ENCODE results near the gene ADAMTS19.

Gene ADAMTS19

DNA sequence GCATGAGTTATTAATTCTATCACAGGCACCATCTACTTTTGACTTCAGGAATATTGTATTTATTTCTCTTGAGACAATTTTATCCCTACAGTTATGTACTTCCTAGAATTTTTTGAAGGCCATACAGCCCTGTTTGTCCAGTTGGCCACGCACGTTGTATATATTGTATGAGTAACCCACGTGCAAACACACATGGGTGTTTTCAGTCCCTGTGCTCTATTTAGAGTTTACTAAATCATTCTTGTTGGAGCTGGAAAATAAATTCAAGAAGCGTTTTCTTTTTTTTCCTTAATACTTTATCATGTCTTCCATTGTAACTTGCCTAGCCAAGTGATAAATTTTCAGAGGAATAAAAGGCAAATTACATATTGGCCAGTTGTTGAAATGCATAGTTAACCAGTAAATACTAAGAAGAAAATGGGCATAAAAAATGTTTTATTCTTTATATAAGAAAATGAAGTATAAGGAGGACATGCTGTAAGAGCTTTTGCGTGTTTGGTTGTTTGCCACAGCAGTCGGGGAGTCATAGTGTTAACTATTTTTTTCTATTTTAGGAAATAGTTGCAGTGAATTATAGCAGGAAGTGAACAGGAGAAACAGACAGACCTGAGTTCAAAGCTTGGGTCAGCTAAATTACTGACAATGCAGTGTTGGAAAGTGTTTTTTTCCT, 201.4 kb downstream of the ADAMTS19 start:
- Mint-ChIP-seq H3K4me3 (no peak overlapping the region), H3K27ac (no peak overlapping the region), H3K4me1 (no peaks in the 10 kb centered on the region), H3K9me3 (no peaks in the 10 kb centered on the region), H3K27me3 (no peaks in the 10 kb centered on the region), H3K36me3 (no peaks in the 10 kb centered on the region)
- ATAC-seq = no peak

DNA sequence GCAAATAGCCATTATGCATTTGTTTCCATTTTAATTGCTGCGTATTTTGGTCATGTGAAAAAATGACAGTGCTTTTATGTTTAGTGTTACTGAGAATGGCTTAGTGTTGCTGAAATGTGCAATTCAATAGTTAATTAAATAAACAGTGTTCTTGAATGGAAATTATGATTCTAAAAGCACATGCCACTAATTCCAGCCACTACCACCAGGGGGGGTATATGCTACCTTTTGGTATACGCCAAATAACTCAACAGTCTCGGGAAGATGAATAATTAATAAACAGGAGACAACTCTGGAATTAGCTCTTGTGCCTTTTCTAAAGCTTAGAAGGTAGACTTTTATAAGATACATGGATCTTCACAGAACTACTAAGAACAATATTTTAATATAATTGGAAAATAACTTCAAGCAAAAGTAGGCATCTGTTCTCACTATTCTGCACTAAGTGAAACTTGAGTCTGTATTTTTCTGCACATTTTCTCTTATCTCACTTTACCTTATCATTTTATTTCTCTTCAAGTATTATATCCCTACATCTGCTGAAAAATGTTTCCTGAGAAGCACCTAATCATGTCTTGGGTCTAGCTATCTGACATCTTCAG, 204.3 kb downstream of the ADAMTS19 start:
- no peak for ATAC-seq
- Mint-ChIP-seq H3K4me3 (no peak overlapping the region), H3K36me3 (no peaks in the 10 kb centered on the region), H3K27ac (no peak overlapping the region), H3K4me1 (no peaks in the 10 kb centered on the region), H3K27me3 (no peaks in the 10 kb centered on the region), H3K9me3 (peaks cover 7% of the 10 kb centered on the region)

DNA sequence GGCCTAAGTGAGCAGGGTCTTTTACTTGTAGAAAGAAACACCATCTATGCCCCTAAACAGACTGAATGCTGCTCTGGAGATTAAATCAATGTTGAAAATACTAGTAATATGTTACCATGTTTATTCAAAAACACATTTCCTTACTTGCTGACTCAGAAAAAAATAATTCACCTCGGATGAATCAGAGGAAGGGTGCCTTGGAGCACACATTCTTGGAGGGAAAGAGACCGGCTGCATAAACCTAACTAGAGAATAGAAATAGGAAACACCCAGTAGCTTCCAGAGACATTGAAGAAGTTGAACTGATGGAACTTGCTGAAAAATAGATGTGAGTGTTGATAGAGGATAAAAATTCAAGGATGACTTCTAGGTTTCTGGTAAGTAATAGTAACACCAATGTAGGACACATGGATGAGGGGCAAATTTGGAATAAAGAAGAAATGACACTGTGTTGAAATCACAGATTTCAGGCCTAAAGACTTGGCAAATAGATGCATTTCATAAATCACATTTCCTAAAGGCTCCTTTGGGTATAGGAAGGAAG, 210.9 kb downstream of the ADAMTS19 start:
- no peak overlapping the region for H3K4me3 Mint-ChIP-seq
- no peaks in the 10 kb centered on the region for H3K36me3 Mint-ChIP-seq
- no peaks in the 10 kb centered on the region for H3K27me3 Mint-ChIP-seq
- H3K9me3 Mint-ChIP-seq = peaks cover 8% of the 10 kb centered on the region
- no peaks in the 10 kb centered on the region for H3K4me1 Mint-ChIP-seq
- no peak for ATAC-seq
- no peak overlapping the region for H3K27ac Mint-ChIP-seq

- Mint-ChIP-seq H3K4me3 (no peak overlapping the region), H3K27ac (no peak overlapping the region), H3K36me3 (no peaks in the 10 kb centered on the region), H3K27me3 (no peaks in the 10 kb centered on the region), H3K4me1 (no peaks in the 10 kb centered on the region), H3K9me3 (peaks cover 8% of the 10 kb centered on the region)
- ATAC-seq = no peak
Observed at GRCh38 chr5:129672006-129672405, 211.9 kb downstream of the ADAMTS19 start.

DNA sequence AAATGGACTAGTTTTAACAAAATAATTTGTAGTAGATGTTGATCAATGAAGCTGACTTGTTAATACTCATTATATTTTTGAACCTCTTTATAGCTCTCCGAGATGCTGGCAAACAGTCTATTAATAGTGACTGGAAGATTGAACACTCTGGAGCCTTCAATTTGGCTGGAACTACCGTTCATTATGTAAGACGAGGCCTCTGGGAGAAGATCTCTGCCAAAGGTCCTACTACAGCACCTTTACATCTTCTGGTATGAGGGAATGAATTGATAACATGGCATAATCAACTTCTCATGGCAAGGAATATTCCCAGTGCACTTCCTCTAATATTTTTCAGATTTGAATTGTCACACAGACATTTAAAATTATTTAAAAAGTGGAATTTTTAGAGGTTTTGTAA, 219.6 kb downstream of the ADAMTS19 start:
- H3K9me3 Mint-ChIP-seq = no peaks in the 10 kb centered on the region
- no peaks in the 10 kb centered on the region for H3K36me3 Mint-ChIP-seq
- no peaks in the 10 kb centered on the region for H3K4me1 Mint-ChIP-seq
- H3K4me3 Mint-ChIP-seq = no peak overlapping the region
- ATAC-seq = no peak
- H3K27me3 Mint-ChIP-seq = no peaks in the 10 kb centered on the region
- no peak overlapping the region for H3K27ac Mint-ChIP-seq

GRCh38 chr5:129687941-129688340, 227.8 kb downstream of the ADAMTS19 start:
- no peaks in the 10 kb centered on the region for H3K27me3 Mint-ChIP-seq
- no peak for ATAC-seq
- H3K27ac Mint-ChIP-seq = no peak overlapping the region
- H3K4me1 Mint-ChIP-seq = no peaks in the 10 kb centered on the region
- H3K36me3 Mint-ChIP-seq = no peaks in the 10 kb centered on the region
- no peaks in the 10 kb centered on the region for H3K9me3 Mint-ChIP-seq
- H3K4me3 Mint-ChIP-seq = no peak overlapping the region

DNA sequence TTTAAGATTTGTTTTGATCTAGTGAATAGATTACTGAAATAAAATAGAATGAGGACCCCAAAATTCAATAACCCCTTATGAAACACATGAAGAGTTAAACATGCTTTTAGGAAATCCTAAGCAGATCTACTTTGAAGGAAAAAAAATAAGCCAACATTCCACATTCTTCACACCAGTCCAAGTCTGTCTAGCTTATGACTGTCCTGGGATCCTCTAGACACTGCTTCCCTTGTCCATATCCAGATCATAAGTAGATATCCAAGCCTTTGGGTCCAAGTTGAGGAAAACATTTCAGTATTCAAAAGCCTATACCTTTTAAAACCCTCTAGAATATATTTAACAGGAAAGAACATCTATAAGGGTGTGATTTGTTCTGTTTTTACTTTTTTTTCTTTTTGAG, 228.9 kb downstream of the ADAMTS19 start:
- H3K27ac Mint-ChIP-seq = no peak overlapping the region
- H3K4me1 Mint-ChIP-seq = no peaks in the 10 kb centered on the region
- H3K9me3 Mint-ChIP-seq = no peaks in the 10 kb centered on the region
- no peak for ATAC-seq
- no peak overlapping the region for H3K4me3 Mint-ChIP-seq
- no peaks in the 10 kb centered on the region for H3K27me3 Mint-ChIP-seq
- no peaks in the 10 kb centered on the region for H3K36me3 Mint-ChIP-seq

GRCh38 chr5:129691220-129691619, 231.1 kb downstream of the ADAMTS19 start:
- H3K27me3 Mint-ChIP-seq = no peaks in the 10 kb centered on the region
- ATAC-seq = no peak
- no peaks in the 10 kb centered on the region for H3K36me3 Mint-ChIP-seq
- no peak overlapping the region for H3K27ac Mint-ChIP-seq
- H3K4me3 Mint-ChIP-seq = no peak overlapping the region
- no peaks in the 10 kb centered on the region for H3K4me1 Mint-ChIP-seq
- H3K9me3 Mint-ChIP-seq = no peaks in the 10 kb centered on the region

- H3K4me1 Mint-ChIP-seq = no peaks in the 10 kb centered on the region
- no peak overlapping the region for H3K27ac Mint-ChIP-seq
- no peak for ATAC-seq
- H3K27me3 Mint-ChIP-seq = no peaks in the 10 kb centered on the region
- H3K9me3 Mint-ChIP-seq = no peaks in the 10 kb centered on the region
- no peaks in the 10 kb centered on the region for H3K36me3 Mint-ChIP-seq
- H3K4me3 Mint-ChIP-seq = no peak overlapping the region
Observed at GRCh38 chr5:129696636-129697035, 236.5 kb downstream of the ADAMTS19 start.

- Mint-ChIP-seq H3K27me3 (no peaks in the 10 kb centered on the region), H3K36me3 (no peaks in the 10 kb centered on the region), H3K27ac (no peak overlapping the region), H3K4me3 (no peak overlapping the region), H3K4me1 (no peaks in the 10 kb centered on the region), H3K9me3 (no peaks in the 10 kb centered on the region)
- no peak for ATAC-seq
Observed at GRCh38 chr5:129698661-129699060, 238.6 kb downstream of the ADAMTS19 start.

DNA sequence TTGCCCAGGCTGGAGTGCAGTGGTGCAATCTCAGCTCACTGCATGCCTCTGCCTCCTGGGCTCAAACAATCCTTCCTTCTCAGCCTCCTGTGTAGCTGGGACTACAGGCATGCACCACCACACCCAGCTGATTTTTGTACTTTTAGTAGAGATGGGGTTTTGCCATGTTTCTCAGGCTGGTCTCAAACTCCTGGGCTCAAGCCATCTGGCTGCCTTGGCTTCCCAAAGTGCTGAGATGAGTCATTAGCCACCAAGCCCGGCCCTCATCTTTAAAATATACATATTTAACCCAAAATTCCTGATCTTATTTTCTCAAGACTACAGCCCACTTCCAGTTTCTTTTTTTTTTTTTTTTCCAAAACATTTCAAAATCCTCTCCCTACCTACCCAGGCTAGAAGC, 256.1 kb downstream of the ADAMTS19 start:
- no peaks in the 10 kb centered on the region for H3K4me1 Mint-ChIP-seq
- H3K36me3 Mint-ChIP-seq = no peaks in the 10 kb centered on the region
- H3K4me3 Mint-ChIP-seq = no peak overlapping the region
- ATAC-seq = no peak
- no peaks in the 10 kb centered on the region for H3K9me3 Mint-ChIP-seq
- H3K27ac Mint-ChIP-seq = no peak overlapping the region
- no peaks in the 10 kb centered on the region for H3K27me3 Mint-ChIP-seq

DNA sequence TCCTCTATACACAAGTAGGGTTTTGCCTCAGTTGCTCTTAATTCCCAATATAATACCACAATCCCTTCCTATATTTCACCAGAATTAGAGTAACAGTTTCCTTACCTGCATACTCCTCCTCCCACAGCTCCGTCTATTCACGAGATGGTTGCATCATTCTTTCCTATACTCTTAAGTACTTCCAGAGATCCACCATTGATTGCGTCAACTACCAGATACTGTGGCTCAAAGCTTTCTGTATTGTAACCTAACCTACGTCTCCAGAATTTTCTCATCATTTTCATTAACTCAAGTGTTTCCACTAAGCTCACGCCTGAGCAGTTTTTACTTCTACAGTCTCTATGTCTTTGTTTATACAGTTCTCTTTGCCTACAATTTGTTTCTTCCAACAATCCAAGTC, 256.6 kb downstream of the ADAMTS19 start:
- H3K9me3 Mint-ChIP-seq = no peaks in the 10 kb centered on the region
- no peaks in the 10 kb centered on the region for H3K27me3 Mint-ChIP-seq
- H3K4me1 Mint-ChIP-seq = no peaks in the 10 kb centered on the region
- no peak overlapping the region for H3K4me3 Mint-ChIP-seq
- no peaks in the 10 kb centered on the region for H3K36me3 Mint-ChIP-seq
- no peak overlapping the region for H3K27ac Mint-ChIP-seq
- ATAC-seq = no peak

GRCh38 chr5:129717751-129718310, 257.7 kb downstream of the ADAMTS19 start:
- ATAC-seq = no peak
- no peaks in the 10 kb centered on the region for H3K36me3 Mint-ChIP-seq
- H3K4me1 Mint-ChIP-seq = no peaks in the 10 kb centered on the region
- H3K4me3 Mint-ChIP-seq = no peak overlapping the region
- H3K27ac Mint-ChIP-seq = no peak overlapping the region
- no peaks in the 10 kb centered on the region for H3K27me3 Mint-ChIP-seq
- no peaks in the 10 kb centered on the region for H3K9me3 Mint-ChIP-seq

DNA sequence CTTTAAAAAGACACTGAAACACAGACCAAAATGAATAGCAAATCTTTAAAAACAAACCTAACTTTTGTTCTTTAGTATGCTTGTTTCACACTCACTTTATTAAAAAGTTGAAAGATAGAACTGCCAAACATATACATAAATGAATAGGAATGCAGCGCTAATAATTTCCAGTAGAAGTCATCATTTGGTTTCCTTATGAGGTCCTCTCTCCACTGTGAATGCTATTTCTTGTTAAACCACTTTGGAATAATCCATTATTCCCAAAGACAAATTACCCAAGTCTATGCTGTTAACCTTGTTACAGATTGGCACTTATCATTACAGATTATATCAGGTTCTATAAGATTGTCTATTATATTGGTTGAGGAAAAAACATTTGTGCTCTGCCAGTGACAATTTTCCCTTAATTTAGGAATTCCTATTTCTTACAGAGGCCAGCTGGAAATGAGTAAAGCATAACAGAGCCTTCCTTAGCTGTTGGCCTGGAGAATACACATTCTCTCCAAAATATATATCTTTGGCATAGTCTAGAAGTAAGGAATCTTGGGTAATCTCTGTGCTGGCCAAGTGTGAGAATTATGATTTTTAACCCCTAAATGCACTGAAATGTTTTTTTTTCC, 258.5 kb downstream of the ADAMTS19 start:
- H3K4me1 Mint-ChIP-seq = no peaks in the 10 kb centered on the region
- no peak for ATAC-seq
- no peak overlapping the region for H3K4me3 Mint-ChIP-seq
- no peaks in the 10 kb centered on the region for H3K27me3 Mint-ChIP-seq
- no peak overlapping the region for H3K27ac Mint-ChIP-seq
- no peaks in the 10 kb centered on the region for H3K36me3 Mint-ChIP-seq
- H3K9me3 Mint-ChIP-seq = no peaks in the 10 kb centered on the region

GRCh38 chr5:129724222-129724621, 264.1 kb downstream of the ADAMTS19 start:
- H3K4me3 Mint-ChIP-seq = no peak overlapping the region
- no peak for ATAC-seq
- no peaks in the 10 kb centered on the region for H3K9me3 Mint-ChIP-seq
- H3K27me3 Mint-ChIP-seq = no peaks in the 10 kb centered on the region
- no peaks in the 10 kb centered on the region for H3K36me3 Mint-ChIP-seq
- H3K27ac Mint-ChIP-seq = no peak overlapping the region
- H3K4me1 Mint-ChIP-seq = no peaks in the 10 kb centered on the region

GRCh38 chr5:129724647-129725046, 264.5 kb downstream of the ADAMTS19 start:
- no peaks in the 10 kb centered on the region for H3K36me3 Mint-ChIP-seq
- H3K4me1 Mint-ChIP-seq = no peaks in the 10 kb centered on the region
- no peaks in the 10 kb centered on the region for H3K9me3 Mint-ChIP-seq
- no peak for ATAC-seq
- H3K27me3 Mint-ChIP-seq = no peaks in the 10 kb centered on the region
- no peak overlapping the region for H3K27ac Mint-ChIP-seq
- H3K4me3 Mint-ChIP-seq = no peak overlapping the region
